Stimulated activated CD4-positive, alpha-beta T cell treated with anti-CD3 and anti-CD28 coated beads, TNF-alpha, amount 100 ng/mL, for 1 hour (primary cell): Measurements from ENCODE around the gene ZNF335.

Source experiments
- DNase-seq, 3 donors: peaks; one replicate each; pipeline ENCODE4 v3.0.0-alpha.2; 2020; ENCODE audit warnings: low read depth in 3 of 3, low spot score in 1 of 3

Gene ZNF335

GRCh38 chr20:45951925-45952834 lies 19.8 kb downstream of the ZNF335 start:
- no peak for DNase-seq

- DNase-seq = no peak
Observed at GRCh38 chr20:45950330-45950646, 21.7 kb downstream of the ZNF335 start.

- DNase-seq = no peak
Observed at GRCh38 chr20:45949542-45950329, 22.3 kb downstream of the ZNF335 start.

- no peak for DNase-seq
Observed at GRCh38 chr20:45948742-45949541, 23.1 kb downstream of the ZNF335 start.

DNA sequence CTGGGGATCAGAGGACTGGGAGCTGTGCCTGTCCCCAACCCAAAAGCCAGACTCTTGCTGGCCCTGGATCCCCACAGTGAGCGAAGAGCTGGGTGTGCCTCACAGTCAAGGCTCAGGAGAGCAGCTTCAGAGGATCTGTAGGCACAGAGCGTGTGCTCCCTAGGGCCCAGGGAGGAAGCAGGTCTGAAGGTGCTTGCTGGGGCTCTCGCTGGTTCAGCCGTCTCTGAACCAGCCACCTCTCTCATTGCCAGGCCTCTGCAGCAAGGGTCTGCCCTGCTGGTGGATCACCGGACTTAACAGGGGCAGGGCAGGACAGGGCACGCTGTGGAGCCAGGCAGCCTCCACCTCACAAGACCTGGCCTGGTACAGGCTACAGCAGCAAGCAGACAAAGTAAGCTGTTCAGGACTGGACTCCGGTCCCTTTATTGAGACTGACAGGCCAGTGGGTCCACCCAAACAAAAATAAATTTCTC lies 23.7 kb downstream of the ZNF335 start:
- DNase-seq = no peak

DNA sequence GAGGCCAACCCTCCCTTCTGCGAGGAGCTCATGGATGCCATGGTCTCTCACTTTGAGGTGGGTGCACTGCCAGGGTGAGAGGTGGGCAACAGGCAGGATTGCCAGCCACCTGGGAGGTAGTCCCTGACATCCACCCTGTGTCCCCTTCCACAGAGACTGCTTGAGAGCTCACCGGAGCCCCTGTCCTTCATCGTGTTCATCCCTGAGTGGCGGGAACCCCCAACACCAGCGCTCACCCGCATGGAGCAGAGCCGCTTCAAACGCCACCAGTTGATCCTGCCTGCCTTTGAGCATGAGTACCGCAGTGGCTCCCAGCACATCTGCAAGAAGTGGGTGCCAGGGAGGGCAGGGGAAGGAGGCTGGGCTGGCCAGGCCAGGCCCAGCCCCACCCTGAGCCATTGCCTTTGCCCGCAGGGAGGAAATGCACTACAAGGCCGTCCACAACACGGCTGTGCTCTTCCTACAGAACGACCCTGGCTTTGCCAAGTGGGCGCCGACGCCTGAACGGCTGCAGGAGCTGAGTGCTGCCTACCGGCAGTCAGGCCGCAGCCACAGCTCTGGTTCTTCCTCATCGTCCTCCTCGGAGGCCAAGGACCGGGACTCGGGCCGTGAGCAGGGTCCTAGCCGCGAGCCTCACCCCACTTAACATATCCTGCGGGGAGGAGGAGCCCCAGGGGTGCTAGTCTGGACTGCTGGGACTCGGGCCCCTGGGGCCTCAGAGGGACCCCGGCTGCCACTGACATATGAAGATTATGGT lies 24.7 kb downstream of the ZNF335 start:
- DNase-seq = no peak

- no peak for DNase-seq
Observed at GRCh38 chr20:45946149-45946970, 25.6 kb downstream of the ZNF335 start.

- no peak for DNase-seq
Observed at GRCh38 chr20:45945678-45946148, 26.3 kb downstream of the ZNF335 start.

- DNase-seq = no peak
Observed at GRCh38 chr20:45944965-45945677, 26.9 kb downstream of the ZNF335 start.

GRCh38 chr20:45944151-45944964 lies 27.6 kb downstream of the ZNF335 start:
- no peak for DNase-seq

DNA sequence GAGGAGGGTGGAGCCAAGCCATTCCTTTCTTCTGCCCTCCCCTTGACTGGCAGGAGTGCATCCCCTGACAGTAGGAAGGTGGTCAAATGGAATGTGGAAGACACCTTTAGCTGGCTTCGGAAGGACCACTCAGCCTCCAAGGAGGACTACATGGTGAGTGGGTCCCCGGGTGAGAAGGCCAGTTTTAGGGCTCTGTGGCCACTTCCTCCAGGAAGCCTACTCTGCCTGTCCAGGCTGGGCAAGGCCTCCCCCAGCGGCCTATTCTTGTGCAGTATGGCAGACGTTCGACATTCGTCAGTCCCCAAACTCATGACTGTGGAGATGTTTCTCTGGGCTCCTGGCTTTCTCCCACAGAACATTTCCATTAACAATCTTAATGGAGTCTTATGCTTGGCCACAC lies 28.4 kb downstream of the ZNF335 start:
- no peak for DNase-seq

DNA sequence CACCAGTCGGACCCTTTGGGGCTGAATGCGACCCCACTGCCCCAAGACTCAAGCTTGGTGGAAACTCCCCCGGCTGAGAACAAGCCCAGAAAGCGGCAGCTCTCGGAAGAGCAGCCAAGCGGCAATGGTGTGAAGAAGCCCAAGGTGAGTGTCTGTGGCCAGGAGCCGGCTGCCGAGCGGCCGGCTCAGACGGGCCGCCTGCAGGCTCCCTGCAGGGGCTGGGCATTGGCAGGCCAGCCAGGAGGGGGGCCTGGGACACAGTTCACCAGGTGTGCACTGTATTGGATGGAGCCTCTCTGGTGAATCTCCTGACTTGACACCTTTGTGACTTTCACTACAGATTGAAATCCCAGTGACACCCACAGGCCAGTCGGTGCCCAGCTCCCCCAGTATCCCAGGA lies 31.5 kb downstream of the ZNF335 start:
- no peak for DNase-seq

- no peak for DNase-seq
Observed at GRCh38 chr20:45940053-45940452, 31.9 kb downstream of the ZNF335 start.

DNA sequence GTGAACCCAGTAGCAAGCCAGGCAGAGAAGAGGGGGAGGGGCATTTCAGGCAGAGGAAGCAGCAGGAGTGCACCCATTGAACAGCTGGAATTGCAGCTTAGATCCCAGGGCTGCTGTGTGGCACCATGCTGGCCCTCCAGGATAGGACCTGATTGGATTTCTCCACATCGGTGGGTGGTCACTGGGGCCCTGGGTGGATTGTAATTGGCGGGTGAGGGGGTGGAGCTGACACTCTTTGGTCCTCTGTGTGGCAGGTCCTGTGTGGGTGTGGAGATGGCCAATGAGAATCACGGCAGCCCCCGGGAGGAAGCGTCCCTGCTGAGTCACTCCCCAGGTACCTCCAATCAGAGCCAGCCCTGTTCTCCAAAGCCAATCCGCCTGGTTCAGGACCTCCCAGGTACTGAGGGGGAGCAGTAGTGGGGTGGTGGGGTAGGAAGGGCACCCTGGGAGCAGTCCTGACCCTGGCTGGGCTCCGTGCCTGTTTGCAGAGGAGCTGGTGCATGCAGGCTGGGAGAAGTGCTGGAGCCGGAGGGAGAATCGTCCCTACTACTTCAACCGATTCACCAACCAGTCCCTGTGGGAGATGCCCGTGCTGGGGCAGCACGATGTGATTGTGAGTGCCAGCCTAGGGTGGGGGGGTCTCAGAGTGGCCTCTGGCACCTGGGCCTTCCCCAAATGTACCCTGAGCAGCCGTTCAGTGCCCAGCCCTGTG lies 33.1 kb downstream of the ZNF335 start:
- DNase-seq = no peak

- DNase-seq = no peak
Observed at GRCh38 chr20:45937765-45938164, 34.2 kb downstream of the ZNF335 start.

- DNase-seq = no peak
Observed at GRCh38 chr20:45935416-45936046, 36.5 kb downstream of the ZNF335 start.
